Measurements from ENCODE around the gene DGKD.

DGKD gene, protein sequence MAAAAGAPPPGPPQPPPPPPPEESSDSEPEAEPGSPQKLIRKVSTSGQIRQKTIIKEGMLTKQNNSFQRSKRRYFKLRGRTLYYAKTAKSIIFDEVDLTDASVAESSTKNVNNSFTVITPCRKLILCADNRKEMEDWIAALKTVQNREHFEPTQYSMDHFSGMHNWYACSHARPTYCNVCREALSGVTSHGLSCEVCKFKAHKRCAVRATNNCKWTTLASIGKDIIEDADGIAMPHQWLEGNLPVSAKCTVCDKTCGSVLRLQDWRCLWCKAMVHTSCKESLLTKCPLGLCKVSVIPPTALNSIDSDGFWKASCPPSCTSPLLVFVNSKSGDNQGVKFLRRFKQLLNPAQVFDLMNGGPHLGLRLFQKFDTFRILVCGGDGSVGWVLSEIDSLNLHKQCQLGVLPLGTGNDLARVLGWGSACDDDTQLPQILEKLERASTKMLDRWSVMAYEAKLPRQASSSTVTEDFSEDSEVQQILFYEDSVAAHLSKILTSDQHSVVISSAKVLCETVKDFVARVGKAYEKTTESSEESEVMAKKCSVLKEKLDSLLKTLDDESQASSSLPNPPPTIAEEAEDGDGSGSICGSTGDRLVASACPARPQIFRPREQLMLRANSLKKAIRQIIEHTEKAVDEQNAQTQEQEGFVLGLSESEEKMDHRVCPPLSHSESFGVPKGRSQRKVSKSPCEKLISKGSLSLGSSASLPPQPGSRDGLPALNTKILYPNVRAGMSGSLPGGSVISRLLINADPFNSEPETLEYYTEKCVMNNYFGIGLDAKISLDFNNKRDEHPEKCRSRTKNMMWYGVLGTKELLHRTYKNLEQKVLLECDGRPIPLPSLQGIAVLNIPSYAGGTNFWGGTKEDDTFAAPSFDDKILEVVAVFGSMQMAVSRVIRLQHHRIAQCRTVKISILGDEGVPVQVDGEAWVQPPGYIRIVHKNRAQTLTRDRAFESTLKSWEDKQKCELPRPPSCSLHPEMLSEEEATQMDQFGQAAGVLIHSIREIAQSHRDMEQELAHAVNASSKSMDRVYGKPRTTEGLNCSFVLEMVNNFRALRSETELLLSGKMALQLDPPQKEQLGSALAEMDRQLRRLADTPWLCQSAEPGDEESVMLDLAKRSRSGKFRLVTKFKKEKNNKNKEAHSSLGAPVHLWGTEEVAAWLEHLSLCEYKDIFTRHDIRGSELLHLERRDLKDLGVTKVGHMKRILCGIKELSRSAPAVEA

GRCh38 chr2:233353769-233354499, at the start of gene DGKD:
Gene DGKD (plus strand): TSS chr2:233354494. CDS start chr2:233354519, 25 bp downstream.
- Mint-ChIP-seq H3K27ac (peak within 1 kb of the TSS; percentile 99), H3K4me3 (peak within 1 kb of the TSS; percentile 90), H3K27me3 (no peaks in the 10 kb centered on the region), H3K9me3 (no peaks in the 10 kb centered on the region), H3K4me1 (ENCODE audit: low read depth) (peaks cover 88% of the 10 kb centered on the region), H3K36me3 (ENCODE audit: low read depth) (peaks cover 35% of the 10 kb centered on the region)

- H3K36me3 Mint-ChIP-seq (ENCODE audit: low read depth), result no peaks in the 10 kb centered on the region
- no peaks in the 10 kb centered on the region for H3K9me3 Mint-ChIP-seq
- no peak within 1 kb of the TSS for H3K27ac Mint-ChIP-seq
- no peaks in the 10 kb centered on the region for H3K27me3 Mint-ChIP-seq
- H3K4me3 Mint-ChIP-seq, result no peak within 1 kb of the TSS
- peaks cover 9% of the 10 kb centered on the region for H3K4me1 Mint-ChIP-seq (ENCODE audit: low read depth)
Observed at GRCh38 chr2:233307565-233307964, 46.7 kb upstream of the DGKD start, which contains the start of gene SAG. Gene SAG (plus strand): TSS chr2:233307816. CDS start chr2:233309190, 1,374 bp downstream.

DNA sequence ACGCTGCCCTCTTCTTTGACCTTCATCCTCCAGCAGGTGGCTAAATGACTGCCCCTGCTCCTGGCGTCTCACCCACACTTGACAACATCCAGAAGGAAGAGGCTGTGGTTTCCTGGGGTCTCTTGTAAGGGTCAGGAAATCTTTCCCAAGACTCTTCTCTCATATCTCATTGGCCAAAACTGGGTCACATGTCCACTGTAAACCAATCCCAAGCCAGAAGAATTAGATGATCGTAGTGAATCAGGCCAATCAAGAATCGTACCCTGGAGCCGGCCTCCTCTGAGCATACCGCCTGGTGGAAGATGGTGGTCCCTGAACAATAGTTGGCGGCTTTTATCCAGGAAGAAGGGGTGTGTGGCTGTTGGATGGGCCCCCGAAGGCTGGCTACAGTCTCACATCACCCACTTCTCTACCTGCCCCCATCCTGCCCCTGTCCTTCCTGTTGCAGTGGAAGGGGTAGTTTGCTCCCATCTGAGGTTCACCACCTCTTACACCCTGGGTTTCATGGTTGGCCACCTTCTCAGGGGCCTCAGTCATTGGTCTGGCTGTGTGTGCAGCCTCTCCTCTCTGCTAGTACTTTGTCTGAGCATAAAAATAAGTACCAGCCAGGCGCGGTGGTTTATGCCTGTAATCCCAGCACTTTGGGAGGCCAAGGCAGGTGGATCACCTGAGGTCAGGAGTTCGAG, 42.9 kb upstream of the DGKD start:
- H3K36me3 Mint-ChIP-seq (ENCODE audit: low read depth), result no peaks in the 10 kb centered on the region
- no peak overlapping the region for H3K4me3 Mint-ChIP-seq
- H3K9me3 Mint-ChIP-seq, result no peaks in the 10 kb centered on the region
- no peak overlapping the region for H3K27ac Mint-ChIP-seq
- peaks cover 17% of the 10 kb centered on the region for H3K4me1 Mint-ChIP-seq (ENCODE audit: low read depth)
- no peaks in the 10 kb centered on the region for H3K27me3 Mint-ChIP-seq

DNA sequence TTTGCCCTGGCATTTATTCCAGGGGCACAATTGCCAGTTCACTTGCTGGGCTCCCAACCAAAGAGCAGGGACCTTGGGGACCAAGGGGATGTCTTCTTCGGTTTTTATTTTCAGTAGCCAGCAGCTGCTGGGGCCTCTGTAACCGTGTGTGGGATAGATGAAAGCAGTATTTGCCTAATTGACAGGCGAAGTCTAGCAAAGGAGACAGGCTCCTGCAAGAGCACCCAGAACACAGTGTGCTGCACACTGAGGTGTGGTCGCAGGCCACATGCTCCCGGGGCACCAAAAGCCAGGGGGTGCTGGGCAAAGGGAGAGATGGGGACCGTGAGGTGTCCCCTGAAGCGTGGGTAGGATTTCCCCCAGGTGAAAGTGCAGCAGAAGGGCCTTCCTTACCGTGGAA, 41.4 kb upstream of the DGKD start:
- Mint-ChIP-seq H3K4me1 (ENCODE audit: low read depth) (peaks cover 21% of the 10 kb centered on the region), H3K27ac (no peak overlapping the region), H3K27me3 (no peaks in the 10 kb centered on the region), H3K9me3 (no peaks in the 10 kb centered on the region), H3K4me3 (no peak overlapping the region), H3K36me3 (ENCODE audit: low read depth) (no peaks in the 10 kb centered on the region)

DNA sequence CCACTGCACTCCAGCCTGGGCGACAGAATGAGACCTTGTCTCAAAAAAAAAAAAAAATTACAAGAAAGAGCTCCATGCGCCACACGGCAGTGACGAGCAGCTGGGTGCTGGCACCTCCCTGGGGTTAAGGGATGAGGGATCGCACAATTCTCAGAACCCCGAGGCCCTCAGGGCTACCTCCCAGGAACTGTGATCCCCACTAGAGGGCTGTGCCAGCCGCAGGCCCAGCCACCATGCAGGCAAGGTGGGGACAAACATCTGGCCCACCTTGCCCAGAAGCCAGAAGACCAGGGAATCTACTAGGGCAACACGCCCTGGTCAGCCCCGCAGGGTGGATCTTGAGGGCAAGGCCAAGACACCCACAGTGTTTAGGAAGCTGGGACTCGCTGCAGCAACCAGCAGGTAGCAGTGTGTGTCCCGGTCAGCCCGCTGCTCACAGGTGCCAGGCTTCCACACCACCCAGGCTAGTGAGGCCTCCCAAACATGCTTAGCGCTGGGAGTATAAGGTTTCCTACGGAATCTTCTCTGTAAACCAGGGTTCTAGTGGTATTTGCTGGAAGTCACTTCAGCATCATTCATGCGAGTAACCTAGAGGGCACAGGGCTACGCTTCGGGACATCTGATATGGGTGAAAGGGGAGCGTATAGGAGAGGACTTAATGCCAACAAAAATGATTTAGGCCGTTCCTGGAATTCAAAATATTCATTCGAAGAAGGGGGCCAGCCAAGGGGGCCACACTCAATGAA, 39.9 kb upstream of the DGKD start:
- H3K4me3 Mint-ChIP-seq, result no peak overlapping the region
- H3K27me3 Mint-ChIP-seq, result no peaks in the 10 kb centered on the region
- peaks cover 21% of the 10 kb centered on the region for H3K4me1 Mint-ChIP-seq (ENCODE audit: low read depth)
- no peaks in the 10 kb centered on the region for H3K36me3 Mint-ChIP-seq (ENCODE audit: low read depth)
- H3K9me3 Mint-ChIP-seq, result no peaks in the 10 kb centered on the region
- H3K27ac Mint-ChIP-seq, result no peak overlapping the region

GRCh38 chr2:233317196-233317943, 36.9 kb upstream of the DGKD start:
- Mint-ChIP-seq H3K36me3 (ENCODE audit: low read depth) (no peaks in the 10 kb centered on the region), H3K4me1 (ENCODE audit: low read depth) (peaks cover 17% of the 10 kb centered on the region), H3K4me3 (no peak overlapping the region), H3K9me3 (no peaks in the 10 kb centered on the region), H3K27me3 (no peaks in the 10 kb centered on the region), H3K27ac (no peak overlapping the region)

- H3K36me3 Mint-ChIP-seq (ENCODE audit: low read depth), result no peaks in the 10 kb centered on the region
- H3K27me3 Mint-ChIP-seq, result no peaks in the 10 kb centered on the region
- no peaks in the 10 kb centered on the region for H3K9me3 Mint-ChIP-seq
- no peak overlapping the region for H3K27ac Mint-ChIP-seq
- peaks cover 13% of the 10 kb centered on the region for H3K4me1 Mint-ChIP-seq (ENCODE audit: low read depth)
- H3K4me3 Mint-ChIP-seq, result no peak overlapping the region
Observed at GRCh38 chr2:233319256-233319655, 35.0 kb upstream of the DGKD start.

- peaks cover 13% of the 10 kb centered on the region for H3K4me1 Mint-ChIP-seq (ENCODE audit: low read depth)
- no peak overlapping the region for H3K4me3 Mint-ChIP-seq
- no peak overlapping the region for H3K27ac Mint-ChIP-seq
Observed at GRCh38 chr2:233320470-233320869, 33.8 kb upstream of the DGKD start.

GRCh38 chr2:233321166-233321565, 33.1 kb upstream of the DGKD start:
- H3K9me3 Mint-ChIP-seq, result no peaks in the 10 kb centered on the region
- no peaks in the 10 kb centered on the region for H3K36me3 Mint-ChIP-seq (ENCODE audit: low read depth)
- H3K27ac Mint-ChIP-seq, result no peak overlapping the region
- no peaks in the 10 kb centered on the region for H3K27me3 Mint-ChIP-seq
- no peak overlapping the region for H3K4me3 Mint-ChIP-seq
- H3K4me1 Mint-ChIP-seq (ENCODE audit: low read depth), result peaks cover 13% of the 10 kb centered on the region

More at GRCh38 chr2:233320470-233320869, 33.8 kb upstream of the DGKD start:
- Mint-ChIP-seq H3K9me3 (no peaks in the 10 kb centered on the region), H3K27me3 (no peaks in the 10 kb centered on the region), H3K36me3 (ENCODE audit: low read depth) (no peaks in the 10 kb centered on the region)

- Mint-ChIP-seq H3K27me3 (no peaks in the 10 kb centered on the region), H3K27ac (no peak overlapping the region), H3K4me1 (ENCODE audit: low read depth) (peaks cover 9% of the 10 kb centered on the region), H3K36me3 (ENCODE audit: low read depth) (no peaks in the 10 kb centered on the region), H3K9me3 (no peaks in the 10 kb centered on the region), H3K4me3 (no peak overlapping the region)
Observed at GRCh38 chr2:233323851-233324250, 30.4 kb upstream of the DGKD start.

DNA sequence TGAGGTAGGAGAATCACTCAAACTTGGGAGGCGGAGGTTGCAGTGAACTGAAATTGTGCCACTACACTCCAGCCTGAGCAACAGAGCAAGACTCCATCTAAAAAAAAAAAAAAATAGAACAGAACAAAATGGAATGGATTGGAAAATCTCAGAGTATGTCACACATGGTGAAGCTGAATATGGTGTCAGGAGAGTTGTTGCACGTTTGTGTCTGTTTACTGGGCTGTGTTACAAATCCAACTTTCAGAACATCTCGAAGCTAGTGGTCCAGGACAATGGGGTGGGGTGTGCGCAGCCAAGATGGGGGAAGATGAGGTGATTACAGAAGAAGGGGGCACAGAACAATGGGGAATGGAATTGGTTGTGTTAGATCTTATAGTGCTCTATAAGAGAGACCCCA, 29.0 kb upstream of the DGKD start:
- Mint-ChIP-seq H3K4me1 (ENCODE audit: low read depth) (peaks cover 15% of the 10 kb centered on the region), H3K27me3 (no peaks in the 10 kb centered on the region), H3K27ac (no peak overlapping the region), H3K9me3 (no peaks in the 10 kb centered on the region), H3K4me3 (no peak overlapping the region), H3K36me3 (ENCODE audit: low read depth) (no peaks in the 10 kb centered on the region)

- peaks cover 17% of the 10 kb centered on the region for H3K4me1 Mint-ChIP-seq (ENCODE audit: low read depth)
- H3K4me3 Mint-ChIP-seq, result no peak overlapping the region
- H3K9me3 Mint-ChIP-seq, result no peaks in the 10 kb centered on the region
- no peaks in the 10 kb centered on the region for H3K27me3 Mint-ChIP-seq
- H3K36me3 Mint-ChIP-seq (ENCODE audit: low read depth), result no peaks in the 10 kb centered on the region
- H3K27ac Mint-ChIP-seq, result no peak overlapping the region
Observed at GRCh38 chr2:233325814-233326213, 28.5 kb upstream of the DGKD start.

DNA sequence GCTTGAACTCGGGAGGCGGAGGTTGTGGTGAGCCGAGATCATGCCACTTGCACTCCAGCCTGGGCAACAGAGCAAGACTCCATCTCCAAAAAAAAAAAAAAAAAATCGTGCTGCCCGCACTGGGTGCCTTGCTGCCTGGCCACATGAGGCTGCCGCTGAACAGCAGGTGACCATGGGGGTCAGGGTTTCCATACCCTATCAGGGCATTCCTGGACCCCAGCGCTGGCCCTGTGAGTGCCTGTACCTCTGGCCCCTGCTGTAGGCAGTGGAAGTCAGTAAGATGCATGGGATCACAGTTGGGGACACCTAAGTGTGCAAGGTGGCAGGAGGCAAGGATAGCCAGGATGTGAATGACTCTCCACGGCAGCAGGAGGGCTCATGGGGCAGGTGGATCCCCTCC, 27.8 kb upstream of the DGKD start:
- Mint-ChIP-seq H3K36me3 (ENCODE audit: low read depth) (no peaks in the 10 kb centered on the region), H3K27ac (no peak overlapping the region), H3K27me3 (no peaks in the 10 kb centered on the region), H3K9me3 (no peaks in the 10 kb centered on the region), H3K4me3 (no peak overlapping the region), H3K4me1 (ENCODE audit: low read depth) (peaks cover 24% of the 10 kb centered on the region)

All from stimulated activated naive CD8-positive, alpha-beta T cell treated with anti-CD3 and anti-CD28 coated beads, Interleukin-15, Interleukin-2, amounts not matched to agents 100 ng/mL and 50 ng/mL, for 24 hours (primary cell).